Smooth muscle cell of the coronary artery (primary cell): ENCODE measurements around the gene TTC21A. TPM values are rescaled to one million over a fixed set of nuclear protein-coding genes. Genes with fewer than 3 reads are reported as not detected.

ENCODE experiments used
- total RNA-seq: library from RNA; depleted of rRNA; stranded (reverse); fragments of >200 nt; gene quantifications from 2 replicates; pipeline ENCODE4 v1.2.3, GENCODE V29; 2014; ENCODE audit warnings: low replicate concordance

The TTC21A gene, protein sequence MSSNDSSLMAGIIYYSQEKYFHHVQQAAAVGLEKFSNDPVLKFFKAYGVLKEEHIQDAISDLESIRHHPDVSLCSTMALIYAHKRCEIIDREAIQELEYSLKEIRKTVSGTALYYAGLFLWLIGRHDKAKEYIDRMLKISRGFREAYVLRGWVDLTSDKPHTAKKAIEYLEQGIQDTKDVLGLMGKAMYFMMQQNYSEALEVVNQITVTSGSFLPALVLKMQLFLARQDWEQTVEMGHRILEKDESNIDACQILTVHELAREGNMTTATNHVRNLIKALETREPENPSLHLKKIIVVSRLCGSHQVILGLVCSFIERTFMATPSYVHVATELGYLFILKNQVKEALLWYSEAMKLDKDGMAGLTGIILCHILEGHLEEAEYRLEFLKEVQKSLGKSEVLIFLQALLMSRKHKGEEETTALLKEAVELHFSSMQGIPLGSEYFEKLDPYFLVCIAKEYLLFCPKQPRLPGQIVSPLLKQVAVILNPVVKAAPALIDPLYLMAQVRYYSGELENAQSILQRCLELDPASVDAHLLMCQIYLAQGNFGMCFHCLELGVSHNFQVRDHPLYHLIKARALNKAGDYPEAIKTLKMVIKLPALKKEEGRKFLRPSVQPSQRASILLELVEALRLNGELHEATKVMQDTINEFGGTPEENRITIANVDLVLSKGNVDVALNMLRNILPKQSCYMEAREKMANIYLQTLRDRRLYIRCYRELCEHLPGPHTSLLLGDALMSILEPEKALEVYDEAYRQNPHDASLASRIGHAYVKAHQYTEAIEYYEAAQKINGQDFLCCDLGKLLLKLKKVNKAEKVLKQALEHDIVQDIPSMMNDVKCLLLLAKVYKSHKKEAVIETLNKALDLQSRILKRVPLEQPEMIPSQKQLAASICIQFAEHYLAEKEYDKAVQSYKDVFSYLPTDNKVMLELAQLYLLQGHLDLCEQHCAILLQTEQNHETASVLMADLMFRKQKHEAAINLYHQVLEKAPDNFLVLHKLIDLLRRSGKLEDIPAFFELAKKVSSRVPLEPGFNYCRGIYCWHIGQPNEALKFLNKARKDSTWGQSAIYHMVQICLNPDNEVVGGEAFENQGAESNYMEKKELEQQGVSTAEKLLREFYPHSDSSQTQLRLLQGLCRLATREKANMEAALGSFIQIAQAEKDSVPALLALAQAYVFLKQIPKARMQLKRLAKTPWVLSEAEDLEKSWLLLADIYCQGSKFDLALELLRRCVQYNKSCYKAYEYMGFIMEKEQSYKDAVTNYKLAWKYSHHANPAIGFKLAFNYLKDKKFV (N-terminal part only)
- 2.0 and 2.7 TPM in 2 replicates for total RNA-seq

DNA sequence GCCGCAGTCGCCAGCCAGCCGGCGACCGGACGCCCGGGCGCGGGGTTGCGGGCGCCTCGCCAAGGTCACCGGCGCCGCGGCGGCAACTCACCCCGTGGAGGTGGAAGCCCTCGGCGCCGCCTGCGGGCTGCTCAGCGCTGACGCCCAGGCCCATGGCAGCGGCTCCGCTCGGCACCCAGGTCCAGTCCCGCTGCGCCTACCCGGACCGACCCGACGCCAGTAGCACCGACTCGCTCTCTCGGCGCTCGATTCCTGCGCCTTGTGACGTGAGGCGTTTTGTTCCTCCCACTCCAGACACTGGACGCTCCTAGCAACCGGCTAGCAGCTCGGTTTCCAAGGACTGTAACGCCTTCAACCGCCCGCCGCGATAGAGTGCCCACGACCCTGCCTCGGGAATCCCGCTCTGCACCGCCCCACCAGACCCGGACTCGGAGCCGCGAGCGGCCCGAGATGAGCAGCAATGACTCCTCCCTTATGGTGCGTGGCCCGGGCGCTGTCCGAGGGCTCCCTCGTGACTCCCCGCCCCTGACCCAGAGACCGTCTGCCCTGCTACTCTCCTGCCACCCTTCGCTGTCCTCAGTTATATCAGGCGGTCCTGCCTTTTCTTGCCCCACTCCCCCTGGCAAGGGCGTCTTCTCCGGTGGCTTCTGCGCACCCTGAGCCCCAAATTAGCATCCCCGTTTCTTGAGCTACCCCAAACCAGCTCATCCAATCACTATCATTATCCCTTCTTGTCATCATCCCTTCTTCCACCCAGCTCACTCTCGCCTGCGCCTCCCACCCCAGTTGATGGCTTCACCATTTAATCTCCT is at the start of gene TTC21A, which contains the start of gene GORASP1:
Gene TTC21A (plus strand): TSS at position 293 of the 812 bp plus-strand sequence. CDS start 158 bp downstream, at position 451.
Gene GORASP1 (minus strand): TSS at position 240 of the 812 bp plus-strand sequence. CDS start 86 bp downstream, at position 154.

Other genes with a start within 250 kb of the TTC21A start
- gene SCN11A, start 55.7 kb upstream of the TTC21A start, total RNA-seq: under 0.01 TPM in 1 of 2 replicates, not detected in the other
- 27.3 and 39.7 TPM in 2 replicates for gene WDR48, start 55.7 kb upstream of the TTC21A start, total RNA-seq
- gene GORASP1, start 53 bp upstream of the TTC21A start, total RNA-seq: 30.5 and 36.7 TPM in 2 replicates
- 2.8 and 18.2 TPM in 2 replicates for gene CSRNP1, start 45.9 kb downstream of the TTC21A start, total RNA-seq
- not detected in 2 replicates for gene XIRP1, start 84.9 kb downstream of the TTC21A start, total RNA-seq
- under 0.01 TPM in 1 of 2 replicates, not detected in the other for gene CX3CR1, start 172.4 kb downstream of the TTC21A start, total RNA-seq
- not detected in 2 replicates for gene CCR8, start 222.0 kb downstream of the TTC21A start, total RNA-seq